Right lobe of liver (tissue), 6 donors: ENCODE measurements around the gene CPNE7. TPM values are rescaled to one million over a fixed set of nuclear protein-coding genes. Genes with fewer than 3 reads are reported as not detected.
A peak's percentile ranks its signal among the peaks of the same experiment; 100 is the strongest.

ENCODE experiments used
- ATAC-seq, 4 donors: fragments of 200-7000 bp; cut with Tn5 transposase; one replicate each; pipeline ENCODE4 v1.9.1; 2020; ENCODE audit warnings: mild to moderate bottlenecking in 4 of 4, moderate library complexity in 4 of 4
- DNase-seq, 3 donors: peaks; one replicate each; pipeline ENCODE4 v3.0.0-alpha.2; 2020
- H3K27ac ChIP-seq, 3 donors: fragments of 200-600 bp; one replicate each; pipeline ENCODE4 v1.8.0; 2022
- H3K27me3 ChIP-seq, 2 donors: fragments of 200-600 bp; one replicate each; pipeline ENCODE4 v1.8.0; 2022
- H3K36me3 ChIP-seq, 4 donors: fragments of 200-600 bp; sonication (generic) in 1 of 4; one replicate each; pipeline versions ENCODE4 v1.5.1 to v1.8.0; 2017 to 2022; ENCODE audit warnings: control low read depth in 1 of 4
- H3K4me1 ChIP-seq, 4 donors: fragments of 200-600 bp; sonication (generic) in 1 of 4; one replicate each; pipeline versions ENCODE4 v1.5.1 to v1.8.0; 2017 to 2022; ENCODE audit warnings: control low read depth in 1 of 4
- H3K4me3 ChIP-seq, 3 donors: fragments of 200-600 bp; one replicate each; pipeline ENCODE4 v1.8.0; 2022
- H3K9me3 ChIP-seq, 4 donors: fragments of 200-600 bp; sonication (generic) in 1 of 4; one replicate each; pipeline versions ENCODE4 v1.5.1 to v1.8.0; 2017 to 2022; ENCODE audit warnings: control low read depth in 1 of 4
- CTCF ChIP-seq, 4 donors: fragments of 200-600 bp in 3 of 4; fragments of 450-650 bp in 1 of 4; IDR thresholded peaks; one replicate each; pipeline versions ENCODE4 v1.5.1 to v1.8.0; 2016 to 2022; ENCODE audit warnings: antibody characterized with exemption in 4 of 4, mild to moderate bottlenecking in 2 of 4
- POLR2A ChIP-seq: fragments of 450-650 bp; IDR thresholded peaks from one replicate; pipeline ENCODE4 v1.6.1; 2017; ENCODE audit warnings: antibody characterized with exemption, mild to moderate bottlenecking
- WGBS: methylation state at CpG from one replicate; pipeline ENCODE4 v1.1.6; 2018; ENCODE audit warnings: low coverage, low lambda C conversion rate; ENCODE audit not compliant: insufficient coverage; ENCODE audit errors: missing lambda C conversion rate; 5-methylcytosine and 5-hydroxymethylcytosine counted together
- intact Hi-C, 2 donors: fragments of 100-400 bp; cut with DNase I; formaldehyde crosslinking; loops; one replicate each; pipeline versions ENCODE4 v1.11.2 to v1.14.1; 2022
- total RNA-seq, 6 experiments: library from RNA; depleted of rRNA in 2 of 6; stranded (reverse); fragments of >200 nt in 2 of 6; fragmentation: NEBNext Ultra II Directional in 3 of 6; extraction: Animal tissue kit (Norgen Biotek cat#: 25700) in 3 of 6; gene quantifications; one replicate each; pipeline versions ENCODE4 v1.1.0 to v1.2.4, GENCODE V29; 2016 to 2023
- donor health status: DM: no; HTN: yes; CAD: no.
- donor health status: DM: no; HTN: no; CAD: no.
- donor health status: DM: no; HTN: no; CAD: no.
- donor health status: DM: no; HTN: yes; CAD: no.
- donor health status: DM: no; HTN: yes; CAD: no.

The CPNE7 gene
- total RNA-seq, 6 experiments from 2014 or later: 0.33 to 3.7 (median 0.77) TPM

- ATAC-seq (no peak), DNase-seq (no peak)
- Histone ChIP-seq H3K27ac (peak overlapping the region; percentile 90 to 97 (median 94)), H3K4me3 (peak overlapping the region; percentile 86 to 93 (median 87)), H3K27me3 (no peaks in the 10 kb centered on the region), H3K9me3 (no peaks in the 10 kb centered on the region), H3K4me1 (peaks cover 0 to 41% (median 18%) of the 10 kb centered on the region in 4 donors), H3K36me3 (peaks cover 16 to 34% (median 27%) of the 10 kb centered on the region in 4 donors)
- intact Hi-C loops: no loop called here
- WGBS: 9% methylated on average over 13 of the region's 58 CpGs
- no peak for TF ChIP-seq POLR2A
Observed at GRCh38 chr16:89561142-89561883, 14.2 kb upstream of the CPNE7 start.

- Histone ChIP-seq H3K27ac (no peak overlapping the region), H3K9me3 (no peaks in the 10 kb centered on the region), H3K4me1 (peaks cover 0 to 41% (median 18%) of the 10 kb centered on the region in 4 donors), H3K4me3 (peak overlapping the region; percentile 86 to 93 (median 87)), H3K36me3 (peaks cover 16 to 34% (median 27%) of the 10 kb centered on the region in 4 donors), H3K27me3 (no peaks in the 10 kb centered on the region)
- no peak for ATAC-seq
- WGBS: 61% methylated on average over 17 of the region's 23 CpGs
- TF ChIP-seq CTCF (IDR thresholded peaks at IDR 0.05) (no peak), POLR2A (no peak)
- intact Hi-C loops: no loop called here
- no peak for DNase-seq
Observed at GRCh38 chr16:89561884-89562599, 13.5 kb upstream of the CPNE7 start.

- no peak overlapping the region for H3K27ac ChIP-seq
- no peak overlapping the region for H3K4me3 ChIP-seq
- H3K4me1 ChIP-seq: peaks cover 0 to 34% (median 18%) of the 10 kb centered on the region in 4 donors
- no peaks in the 10 kb centered on the region for H3K27me3 ChIP-seq
- 83% methylated on average over 11 of the region's 12 CpGs for WGBS
- H3K36me3 ChIP-seq: peaks cover 16 to 34% (median 27%) of the 10 kb centered on the region in 4 donors
- intact Hi-C loops: no loop called here
- TF ChIP-seq CTCF (IDR thresholded peaks at IDR 0.05) (no peak), POLR2A (no peak)
- ATAC-seq (no peak), DNase-seq (no peak)
- H3K9me3 ChIP-seq: no peaks in the 10 kb centered on the region
Observed at GRCh38 chr16:89562939-89563338, 12.6 kb upstream of the CPNE7 start.

- 55% methylated on average over 3 of the region's 12 CpGs for WGBS
- H3K27ac ChIP-seq: no peak overlapping the region
- H3K9me3 ChIP-seq: no peaks in the 10 kb centered on the region
- intact Hi-C loops: no loop called here
- H3K36me3 ChIP-seq: peaks cover 16 to 34% (median 27%) of the 10 kb centered on the region in 4 donors
- DNase-seq (no peak), ATAC-seq (no peak)
- peaks cover 0 to 34% (median 18%) of the 10 kb centered on the region in 4 donors for H3K4me1 ChIP-seq
- H3K27me3 ChIP-seq: no peaks in the 10 kb centered on the region
- no peak overlapping the region for H3K4me3 ChIP-seq
- TF ChIP-seq CTCF (IDR thresholded peaks at IDR 0.05): no peak
- no peak for TF ChIP-seq POLR2A
Observed at GRCh38 chr16:89563639-89564392, 11.7 kb upstream of the CPNE7 start.
